ENCODE measurements around the gene MICU1. TPM values are rescaled to one million over a fixed set of nuclear protein-coding genes. Genes with fewer than 3 reads are reported as not detected.
"Not testable (repeated sequence)": the region's sequence is repeated elsewhere in the genome, so short reads cannot be mapped to it uniquely, and the experiment has no call there.

The MICU1 gene
- total RNA-seq, 1 experiment from 2014 or later: 39.4 TPM

- Histone ChIP-seq H3K4me2 (ENCODE audit: low read length) (peak overlapping the region; percentile 59; the same call in 1 of the 2 replicates), H3K4me1 (ENCODE audit: control insufficient read depth in 1 of 2, insufficient read depth in 2 of 2, low read length in 2 of 2) (peaks cover 75 to 93% of the 10 kb centered on the region in 2 experiments), H3K27ac (ENCODE audit: low read depth, low read length) (peak overlapping the region; percentile 92; the same call in 1 of the 2 replicates)
- H4K20me1 ChIP-seq (ENCODE audit: insufficient read depth); H3K79me2 ChIP-seq (ENCODE audit: insufficient read depth, low read length); H3K27me3 ChIP-seq (ENCODE audit: insufficient read depth, low read length); ATAC-seq; H3K9me3 ChIP-seq (ENCODE audit: control insufficient read depth in 1 of 2, insufficient read depth in 1 of 2, low read depth in 1 of 2, low read length in 2 of 2); H2AFZ ChIP-seq (ENCODE audit: low read depth, low read length, poor library complexity, severe bottlenecking); DNase-seq (ENCODE audit: low read depth, low spot score); H3K4me3 ChIP-seq (replicated peaks in 1 of 2; ENCODE audit: low read depth in 1 of 2, low read length in 2 of 2); H3K36me3 ChIP-seq (ENCODE audit: control insufficient read depth in 1 of 2, insufficient read depth in 2 of 2, low read length in 2 of 2); H3K9me2 ChIP-seq (ENCODE audit: insufficient read depth); H3K9ac ChIP-seq (ENCODE audit: low read length): not testable (repeated sequence)
- BruUV-seq (replicated peaks): TSS peak; percentile 89
- intact Hi-C loops (cut with micrococcal nuclease): loop anchor here (5.0 to 10.0 kb wide), 2 partner anchors 155 to 462 kb away; no protein-coding TSS in a partner anchor
- TF ChIP-seq POLR2A (IDR thresholded peaks at IDR 0.05; ENCODE audit: borderline replicate concordance, extremely low read depth, insufficient read depth, insufficient read length) (peak; percentile 94), POLR2AphosphoS5 (IDR thresholded peaks at IDR 0.05; ENCODE audit: low read depth, low read length) (peak; percentile 61)
- ChIA-PET CTCF (interaction anchor here (1.0 kb wide), 2 partner anchors 11 to 52 kb away, joined by 3 read pairs; no protein-coding TSS in a partner anchor), POLR2A (interaction anchor here (1.0 to 12.3 kb wide), 15 partner anchors 7 to 79 kb away, joined by 3 to 274 read pairs (median 5); partner anchors contain the start of gene DDIT4), RAD21 (ENCODE audit: low non-redundant PET in 1 of 2, low total read pairs in 2 of 2, uncharacterized antibody in 2 of 2, unreplicated experiment in 2 of 2) (interaction anchor here in 1 of 2 experiments (0.5 kb wide), 1 partner anchor 129 kb away, joined by 3 read pairs; no protein-coding TSS in a partner anchor)
These were observed 298.9 kb downstream of the MICU1 start for GRCh38 chr10:72326665-72327603.

GRCh38 chr10:72325243-72326175, 300.4 kb downstream of the MICU1 start:
- H4K20me1 ChIP-seq (ENCODE audit: insufficient read depth); H2AFZ ChIP-seq (ENCODE audit: low read depth, low read length, poor library complexity, severe bottlenecking); RAD21 ChIA-PET (ENCODE audit: low non-redundant PET in 1 of 2, low total read pairs in 2 of 2, uncharacterized antibody in 2 of 2, unreplicated experiment in 2 of 2); H3K27me3 ChIP-seq (ENCODE audit: insufficient read depth, low read length); ATAC-seq; H3K36me3 ChIP-seq (ENCODE audit: control insufficient read depth in 1 of 2, insufficient read depth in 2 of 2, low read length in 2 of 2); DNase-seq (ENCODE audit: low read depth, low spot score); H3K9me3 ChIP-seq (ENCODE audit: control insufficient read depth in 1 of 2, insufficient read depth in 1 of 2, low read depth in 1 of 2, low read length in 2 of 2); BruUV-seq (replicated peaks); H3K79me2 ChIP-seq (ENCODE audit: insufficient read depth, low read length); H3K9me2 ChIP-seq (ENCODE audit: insufficient read depth): not testable (repeated sequence)
- peak; percentile 26 for TF ChIP-seq POLR2A (IDR thresholded peaks at IDR 0.05; ENCODE audit: borderline replicate concordance, extremely low read depth, insufficient read depth, insufficient read length)
- H3K9ac ChIP-seq (ENCODE audit: low read length): peak overlapping the region; percentile 38
- H3K4me3 ChIP-seq (replicated peaks in 1 of 2; ENCODE audit: low read depth in 1 of 2, low read length in 2 of 2): peak overlapping the region in 1 of 2 experiments; percentile 22; a peak in 2 of 4 replicates
- intact Hi-C loops (cut with micrococcal nuclease): loop anchor here (5.0 to 10.0 kb wide), 2 partner anchors 153 to 461 kb away; no protein-coding TSS in a partner anchor
- H3K27ac ChIP-seq (ENCODE audit: low read depth, low read length): peak overlapping the region; percentile 89
- ChIA-PET POLR2A (interaction anchor here (0.9 to 12.3 kb wide), 13 partner anchors 10 to 109 kb away, joined by 3 to 274 read pairs (median 4); partner anchors contain the start of genes ANAPC16, ASCC1 and DDIT4), CTCF (interaction anchor here (1.0 to 1.1 kb wide), 2 partner anchors 12 to 51 kb away, joined by 3 read pairs; no protein-coding TSS in a partner anchor)
- peaks cover 78 to 93% of the 10 kb centered on the region in 2 experiments for H3K4me1 ChIP-seq (ENCODE audit: control insufficient read depth in 1 of 2, insufficient read depth in 2 of 2, low read length in 2 of 2)
- peak overlapping the region; percentile 76 for H3K4me2 ChIP-seq (ENCODE audit: low read length)

Data from HCT116 (cell line).